Stimulated activated CD4-positive, alpha-beta T cell treated with anti-CD3 and anti-CD28 coated beads, Interleukin-1b, Interleukin-23, amount 100 ng/mL, for 24 hours (primary cell): Measurements from ENCODE around the gene MAPK12.
"Not testable (repeated sequence)": the region's sequence is repeated elsewhere in the genome, so short reads cannot be mapped to it uniquely, and the experiment has no call there.

ENCODE experiments used
- DNase-seq, 4 experiments: peaks; one replicate each; pipeline ENCODE4 v3.0.0-alpha.2; 2020; ENCODE audit warnings: low read depth in 4 of 4, low spot score in 1 of 4

The MAPK12 gene

GRCh38 chr22:50282361-50283155, 21.1 kb upstream of the MAPK12 start:
- DNase-seq = no peak

DNA sequence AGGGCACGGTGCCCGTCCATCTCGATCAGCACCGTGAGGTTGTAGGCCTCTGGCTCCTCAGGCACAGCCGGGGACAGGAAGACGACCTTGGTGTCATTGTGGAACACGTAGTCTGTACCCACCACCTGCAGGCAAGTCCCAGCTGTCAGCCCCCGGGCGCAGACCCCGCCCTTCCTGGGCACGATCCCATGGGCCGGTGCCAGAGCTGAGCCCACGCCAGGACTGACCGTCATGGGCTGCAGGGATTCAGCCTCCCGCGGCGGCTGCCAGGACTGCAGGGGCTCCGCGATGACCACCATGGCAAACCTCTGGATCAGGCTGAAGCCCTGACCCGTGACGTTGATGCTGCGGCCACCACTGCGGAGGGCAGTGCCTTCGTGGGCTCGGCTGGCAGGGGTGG, 20.5 kb upstream of the MAPK12 start:
- no peak for DNase-seq

DNA sequence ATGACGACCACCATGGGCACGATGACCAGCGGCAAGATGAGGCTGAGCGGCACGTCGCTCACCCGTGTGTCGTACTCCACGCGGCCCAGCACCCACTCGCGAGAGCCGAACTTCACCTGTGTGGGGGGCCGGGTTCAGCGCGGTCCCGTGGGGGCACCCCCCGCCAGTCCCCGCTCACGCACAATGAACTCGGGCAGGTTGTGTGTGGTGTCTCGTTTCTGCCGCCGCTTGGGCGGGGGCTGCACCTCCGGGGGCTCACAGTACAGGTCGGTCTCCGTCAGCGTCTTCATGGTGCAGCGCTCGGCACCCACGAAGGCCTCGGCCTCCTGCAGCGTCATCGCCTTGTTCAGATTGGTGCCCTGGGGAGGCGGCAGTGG, 19.9 kb upstream of the MAPK12 start:
- no peak for DNase-seq

DNA sequence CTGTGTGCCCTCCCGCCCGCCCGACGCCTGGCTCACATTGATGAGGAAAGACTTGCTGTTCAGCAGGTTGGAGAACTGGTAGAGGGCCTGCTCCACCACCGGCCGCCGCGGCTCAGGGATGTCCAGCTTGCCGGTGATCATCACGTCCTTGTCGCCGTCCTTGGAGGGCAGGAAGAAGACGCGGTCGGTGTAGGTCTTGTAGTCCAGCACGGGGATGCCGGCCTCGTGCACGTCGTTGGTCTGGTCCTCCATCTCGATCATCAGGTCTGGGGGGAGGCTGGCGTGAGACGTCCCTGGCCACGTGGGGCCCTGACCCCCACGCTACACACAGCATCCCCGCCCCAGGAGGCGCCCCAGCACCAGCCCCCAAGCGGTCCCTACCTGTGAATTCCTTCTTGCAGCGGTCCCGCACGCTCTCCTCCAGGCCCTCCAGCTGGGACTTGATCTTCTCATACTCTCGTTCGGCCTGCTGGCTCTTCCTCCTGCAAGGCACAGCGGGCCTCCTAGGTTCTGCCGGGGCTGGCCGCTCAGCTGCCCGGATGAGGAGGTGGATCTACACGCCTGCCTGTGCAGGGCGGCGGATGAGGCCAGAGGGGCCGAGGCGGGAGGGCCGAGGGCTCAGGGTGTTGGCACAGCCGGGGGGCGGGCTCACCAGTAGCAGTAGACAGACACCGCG, 19.4 kb upstream of the MAPK12 start:
- DNase-seq = no peak

DNA sequence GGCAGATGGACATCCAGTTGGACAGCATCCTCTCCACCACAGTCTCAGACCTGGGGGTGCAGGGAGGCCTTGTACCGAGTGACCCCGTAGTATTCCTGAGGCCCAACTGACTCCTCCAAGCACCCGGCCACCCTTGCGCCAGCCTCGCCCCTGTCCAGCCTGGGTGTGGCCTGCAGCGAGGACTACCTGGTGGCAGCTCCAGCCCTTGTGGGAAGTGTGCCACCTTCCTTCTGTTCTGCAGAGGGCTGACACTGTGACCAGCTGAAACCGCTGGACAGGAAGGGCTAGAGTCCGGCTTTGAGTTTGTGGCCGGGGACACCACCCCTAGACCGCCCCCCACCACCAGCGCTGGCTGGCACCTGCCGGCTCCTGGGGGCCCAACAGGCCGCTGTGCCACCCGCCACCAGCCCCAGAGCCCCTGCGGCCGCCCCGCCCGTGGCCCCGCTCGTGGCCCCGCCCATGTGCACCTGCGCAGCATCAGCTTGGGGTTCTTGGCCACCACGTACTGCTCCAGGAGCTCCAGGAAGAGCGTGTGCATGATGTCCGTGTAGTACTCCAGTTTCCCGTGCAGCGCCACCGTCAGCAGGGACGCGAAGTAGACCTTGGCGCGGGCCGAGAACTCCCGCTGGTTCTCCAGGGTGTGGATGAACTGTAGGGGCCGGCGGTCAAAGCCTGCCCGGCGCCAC, 18.7 kb upstream of the MAPK12 start:
- DNase-seq = no peak

GRCh38 chr22:50278956-50279619, 17.6 kb upstream of the MAPK12 start:
- no peak for DNase-seq

DNA sequence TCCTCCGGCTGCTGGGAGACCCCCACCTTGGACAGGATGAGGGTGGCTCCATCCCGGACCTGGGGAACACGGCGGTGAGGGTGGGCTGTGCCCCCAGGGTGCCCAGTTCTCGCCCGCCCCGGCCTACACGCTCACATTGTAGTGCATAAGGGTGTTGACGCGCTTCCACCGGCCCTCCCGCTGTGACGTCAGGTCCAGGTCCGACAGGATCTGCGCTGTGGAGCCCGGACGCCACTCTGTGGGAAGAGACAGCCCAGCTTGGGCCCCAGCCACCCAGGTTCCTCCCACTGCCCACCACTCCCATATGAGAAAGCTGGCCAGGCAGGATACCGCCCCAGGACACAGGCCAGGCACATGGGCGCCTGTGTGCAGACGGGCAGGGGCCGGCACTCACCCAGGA, 17.0 kb upstream of the MAPK12 start:
- DNase-seq = no peak

- no peak for DNase-seq
Observed at GRCh38 chr22:50277761-50278160, 16.3 kb upstream of the MAPK12 start.

GRCh38 chr22:50276143-50276542, 14.7 kb upstream of the MAPK12 start:
- peak in 1 of 4 experiments; percentile 30 for DNase-seq

DNA sequence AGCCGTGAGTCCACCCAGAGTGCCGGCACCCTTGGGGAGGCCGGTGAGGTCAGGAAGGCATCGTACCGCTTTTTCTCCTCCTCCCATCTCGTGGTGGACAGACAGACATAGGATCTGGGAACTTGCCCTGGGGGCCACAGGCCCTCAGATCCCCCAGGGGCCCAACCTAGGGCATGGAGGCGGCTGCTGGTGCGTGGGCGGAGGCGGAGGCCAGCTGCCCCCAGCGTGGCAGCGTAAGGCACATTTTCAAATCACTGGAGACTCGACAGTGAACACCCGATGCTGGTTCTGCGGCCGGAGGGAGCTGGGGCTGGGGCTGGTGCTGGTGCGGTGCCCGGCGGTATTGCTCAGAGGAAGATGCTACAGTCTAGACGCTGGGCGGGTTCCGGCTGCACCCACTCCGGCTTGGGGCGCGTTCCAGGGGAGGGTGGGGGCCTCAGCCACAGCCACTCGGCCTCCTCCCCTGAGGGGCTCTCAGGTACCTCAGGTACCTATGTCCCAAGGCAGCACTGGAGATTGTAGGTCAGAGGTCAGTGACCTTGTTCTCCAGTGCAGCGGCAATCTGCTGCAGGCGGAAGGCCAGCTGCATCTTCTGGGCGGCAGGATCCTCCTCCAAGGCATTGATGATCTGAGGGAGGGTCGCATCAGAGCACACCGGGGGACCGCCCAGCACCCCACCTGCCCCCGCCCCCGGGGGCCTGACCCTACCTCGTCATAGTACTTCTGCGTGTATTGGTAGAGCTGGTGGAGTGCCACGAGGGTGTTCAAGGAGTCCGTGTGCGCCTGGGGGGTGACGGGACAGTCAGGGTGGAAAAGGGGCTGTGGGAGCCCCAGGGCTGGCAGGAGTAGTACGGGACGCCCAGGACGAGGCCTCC, 13.9 kb upstream of the MAPK12 start:
- no peak for DNase-seq

DNA sequence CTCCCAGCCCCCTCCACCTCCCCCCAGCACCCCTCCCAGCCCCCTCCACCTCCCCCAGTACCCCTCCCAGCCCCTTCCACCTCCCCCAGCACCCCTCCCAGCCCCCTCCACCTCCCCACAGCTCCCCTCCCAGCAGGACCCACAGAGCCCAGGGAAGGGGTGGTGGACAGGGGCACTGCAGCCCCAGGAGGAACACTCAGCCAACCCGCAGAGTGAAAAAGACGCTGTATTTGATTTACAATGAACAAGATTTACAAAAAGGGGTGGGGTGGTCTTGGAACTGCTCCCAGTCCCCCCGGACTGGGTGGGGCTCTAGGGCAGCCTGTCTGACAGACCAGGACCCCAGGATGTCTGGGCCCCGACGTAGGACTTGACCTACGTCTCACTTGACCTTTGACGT, 13.3 kb upstream of the MAPK12 start:
- no peak for DNase-seq

- DNase-seq = no peak
Observed at GRCh38 chr22:50274311-50274710, 12.8 kb upstream of the MAPK12 start.

- not testable (repeated sequence) for DNase-seq
Observed at GRCh38 chr22:50273781-50274180, 12.3 kb upstream of the MAPK12 start.

- not testable (repeated sequence) for DNase-seq
Observed at GRCh38 chr22:50273352-50273751, 11.9 kb upstream of the MAPK12 start.

GRCh38 chr22:50272044-50272802, 10.7 kb upstream of the MAPK12 start:
- DNase-seq = no peak

- peak in 3 of 4 experiments; percentile 37 to 54 (median 40) for DNase-seq
Observed at GRCh38 chr22:50271519-50271970, 10.1 kb upstream of the MAPK12 start.

DNA sequence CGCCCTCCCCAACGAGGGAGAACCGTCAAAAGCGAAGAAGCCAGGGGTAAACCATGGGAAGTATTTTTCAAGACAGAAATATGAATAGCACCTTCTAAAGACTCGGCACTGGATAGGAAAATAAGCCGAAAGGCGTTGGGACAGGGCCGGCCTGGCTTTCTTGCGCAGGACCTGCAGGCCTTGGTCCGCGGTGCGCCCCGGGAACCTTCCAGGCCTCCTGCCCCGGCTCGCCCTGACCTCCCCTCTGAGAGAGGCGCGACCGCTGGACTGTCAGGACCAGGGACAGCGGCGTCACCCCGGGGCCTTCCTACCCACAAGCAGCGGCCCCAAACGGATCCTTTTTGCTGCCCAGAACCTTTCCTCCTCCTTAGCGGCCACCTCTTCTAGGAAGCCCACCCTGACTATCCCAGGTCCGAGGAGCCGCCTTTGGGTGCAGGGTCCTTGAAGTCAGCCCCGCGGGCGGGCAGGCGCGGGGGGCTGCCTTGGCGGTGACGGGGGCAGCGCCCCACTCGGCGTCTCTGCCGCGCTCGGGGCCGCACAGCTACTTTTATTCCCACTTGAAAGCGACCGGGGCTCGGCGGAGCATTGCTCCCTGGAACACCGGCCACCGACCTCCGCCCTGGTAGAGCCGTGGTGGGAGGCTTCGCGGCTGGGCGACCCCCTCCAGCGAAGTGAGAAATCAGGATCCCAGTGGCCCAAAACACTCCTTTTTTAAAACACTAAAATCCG, 9.3 kb upstream of the MAPK12 start:
- peak; percentile 38 to 49 (median 44) for DNase-seq

DNA sequence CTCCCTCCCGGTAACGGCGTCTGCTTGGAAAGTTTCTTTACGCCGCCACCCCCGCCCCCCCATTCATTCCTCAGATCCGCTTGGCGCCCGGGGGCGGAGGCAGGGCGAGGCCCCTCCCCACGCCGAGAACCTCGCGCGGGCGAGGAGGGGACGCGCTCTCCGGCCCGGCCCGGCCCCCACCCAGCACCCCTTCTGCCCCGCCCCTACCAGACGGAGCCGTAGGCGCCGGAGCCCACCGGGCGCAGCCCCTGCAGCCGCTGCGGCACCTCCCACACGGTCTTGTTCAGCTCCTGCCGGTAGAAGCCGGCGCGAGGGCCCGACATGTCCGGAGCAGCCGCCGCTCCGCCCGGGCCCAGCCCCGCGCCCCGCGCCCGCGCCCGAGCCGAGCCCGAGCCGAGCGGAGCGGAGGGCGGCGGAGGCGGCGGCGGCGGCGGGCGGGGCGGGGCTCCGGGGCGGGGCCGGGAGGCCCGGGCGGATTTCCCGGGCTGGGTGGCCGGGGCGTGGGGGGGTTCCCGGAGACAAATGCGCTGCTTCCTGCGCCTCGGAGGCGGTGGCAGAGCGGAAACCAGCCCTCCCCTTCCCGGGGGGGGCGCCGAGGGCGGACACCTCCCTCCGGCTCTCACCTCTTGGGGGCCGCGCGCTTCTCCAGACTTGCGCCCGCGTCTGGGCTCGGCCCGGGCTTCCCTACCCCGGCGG, 8.6 kb upstream of the MAPK12 start, which contains the start of gene MAPK11:
Gene MAPK11, minus strand, starts transcription at position 411 of the 696 bp plus-strand sequence. Its CDS starts 88 bp downstream, at position 323.
- peak; percentile 42 to 71 (median 52) for DNase-seq
